B cell (primary cell): ENCODE results near the gene MAVS. TPM values are rescaled to one million over a fixed set of nuclear protein-coding genes. Genes with fewer than 3 reads are reported as not detected.

Source experiments
- ATAC-seq: fragments of 200-7000 bp; cut with Tn5 transposase; one replicate; pipeline ENCODE4 v1.10.0; 2021; ENCODE audit warnings: low read depth, mild to moderate bottlenecking, moderate number of reproducible peaks, moderate library complexity
- CTCF ChIA-PET: fragments of 350-600 bp; sonication (Branson Sonifier 250); formaldehyde crosslinking; loops from one replicate; lab custom pipeline; 2021; ENCODE audit warnings: antibody characterized with exemption, inconsistent platforms; lab: Charles Lee
- POLR2A ChIA-PET: fragments of 350-600 bp; sonication (Branson Sonifier 250); formaldehyde crosslinking; loops from one replicate; lab custom pipeline; 2021; ENCODE audit warnings: antibody characterized with exemption; lab: Charles Lee
- DNase-seq: peaks from one replicate; pipeline ENCODE4 v3.0.0; 2013
- H2AFZ ChIP-seq: 2 replicates; pipeline ENCODE4 v1.6.1; 2012; ENCODE audit warnings: mild to moderate bottlenecking, low read depth, low read length; ENCODE audit not compliant: insufficient read depth, poor library complexity, severe bottlenecking
- H3K27ac ChIP-seq, 2 donors: 1 replicate in 1 of 2; 2 replicates in 1 of 2; pipeline ENCODE4 v1.5.1; 2012 to 2013; ENCODE audit warnings: low read length in 2 of 2, mild to moderate bottlenecking in 2 of 2, moderate library complexity in 1 of 2
- H3K27me3 ChIP-seq, 4 experiments: fragments of 200-600 bp in 1 of 4; sonication (generic) in 1 of 4; replicated peaks in 1 of 4; 1 replicate in 2 of 4; 2 replicates in 2 of 4; pipeline versions ENCODE4 v1.6.1 to v1.7.0; 2013 to 2016; ENCODE audit warnings: low read length in 3 of 4, mild to moderate bottlenecking in 2 of 4, mixed read lengths in 1 of 4, moderate library complexity in 1 of 4; ENCODE audit not compliant: insufficient read depth in 4 of 4, control insufficient read depth in 3 of 4; ENCODE audit errors: control extremely low read depth in 1 of 4
- H3K36me3 ChIP-seq, 2 experiments: replicated peaks in 1 of 2; 1 replicate in 1 of 2; 2 replicates in 1 of 2; pipeline versions ENCODE4 v1.6.1 to v1.7.1; 2013; ENCODE audit warnings: low read length in 1 of 2; ENCODE audit not compliant: insufficient read depth in 2 of 2, control insufficient read depth in 1 of 2; ENCODE audit errors: control extremely low read depth in 1 of 2, extremely low read depth in 1 of 2
- H3K4me1 ChIP-seq, 2 donors: fragments of 200-600 bp in 1 of 2; sonication (generic) in 1 of 2; 1 replicate in 1 of 2; 2 replicates in 1 of 2; pipeline versions ENCODE4 v1.5.1 to v1.6.1; 2013 to 2017; ENCODE audit warnings: low read length in 2 of 2; ENCODE audit not compliant: control insufficient read depth in 2 of 2, insufficient read depth in 2 of 2
- H3K4me2 ChIP-seq: replicated peaks from 2 replicates; pipeline ENCODE3; 2012; ENCODE audit warnings: mild to moderate bottlenecking, low read depth, low read length; ENCODE audit not compliant: poor library complexity, severe bottlenecking
- H3K4me3 ChIP-seq, 5 experiments: fragments of 200-600 bp in 1 of 5; sonication (generic) in 1 of 5; 1 replicate in 3 of 5; 2 replicates in 2 of 5; pipeline versions ENCODE4 v1.5.1 to v1.7.0; 2011 to 2016; ENCODE audit warnings: low read length in 4 of 5, mild to moderate bottlenecking in 4 of 5, low read depth in 2 of 5, control low read depth in 1 of 5, moderate library complexity in 1 of 5; ENCODE audit not compliant: insufficient read depth in 1 of 5; ENCODE audit errors: control extremely low read depth in 1 of 5, extremely low read depth in 1 of 5
- H3K79me2 ChIP-seq: fragments of 200-600 bp; sonication (generic); one replicate; pipeline ENCODE4 v1.6.0; 2016; ENCODE audit warnings: low read length; ENCODE audit not compliant: control insufficient read depth, insufficient read depth
- H3K9ac ChIP-seq: fragments of 200-600 bp; sonication (generic); 2 replicates; pipeline ENCODE4 v1.6.1; 2017; ENCODE audit warnings: mild to moderate bottlenecking, low read length, moderate library complexity
- H3K9me3 ChIP-seq, 3 donors: one replicate each; pipeline versions ENCODE4 v1.6.1 to v1.7.1; 2013; ENCODE audit warnings: low read length in 2 of 3; ENCODE audit not compliant: control insufficient read depth in 2 of 3, insufficient read depth in 1 of 3; ENCODE audit errors: control extremely low read depth in 1 of 3
- H4K20me1 ChIP-seq: 2 replicates; pipeline ENCODE4 v1.6.0; 2012; ENCODE audit warnings: mild to moderate bottlenecking, low read length; ENCODE audit not compliant: insufficient read depth, control insufficient read depth, poor library complexity, severe bottlenecking
- H3K27ac Mint-ChIP-seq: one replicate; pipeline ENCODE4 v1.8.0; 2021; ENCODE audit warnings: mixed read lengths
- H3K27me3 Mint-ChIP-seq: one replicate; pipeline ENCODE4 v1.8.0; 2021; ENCODE audit warnings: mixed read lengths
- H3K4me1 Mint-ChIP-seq: one replicate; pipeline ENCODE4 v1.8.0; 2021; ENCODE audit warnings: mixed read lengths
- H3K4me3 Mint-ChIP-seq: one replicate; pipeline ENCODE4 v1.8.0; 2021; ENCODE audit warnings: mixed read lengths
- H3K9me3 Mint-ChIP-seq: one replicate; pipeline ENCODE4 v1.8.0; 2022; ENCODE audit warnings: mixed read lengths; ENCODE audit not compliant: insufficient read depth
- CTCF ChIP-seq: fragments of 200-600 bp; IDR thresholded peaks from one replicate; pipeline ENCODE4 v1.8.0; 2022; ENCODE audit warnings: antibody characterized with exemption, mild to moderate bottlenecking
- EZH2 ChIP-seq: IDR thresholded peaks from 2 replicates; pipeline ENCODE4 v1.6.1; 2012; ENCODE audit warnings: borderline replicate concordance, low read depth, mild to moderate bottlenecking, moderate library complexity, low read length; ENCODE audit not compliant: insufficient read depth, poor library complexity, severe bottlenecking
- WGBS: methylation state at CpG from one replicate; pipeline ENCODE4 v1.1.5; 2013; ENCODE audit warnings: missing lambda C conversion rate; ENCODE audit not compliant: insufficient coverage; 5-methylcytosine and 5-hydroxymethylcytosine counted together
- intact Hi-C: fragments of 100-400 bp; cut with micrococcal nuclease; formaldehyde crosslinking; loops from one replicate; pipeline ENCODE4 v1.10.0; 2022
- polyA plus RNA-seq: library from polyadenylated mRNA; depleted of rRNA; stranded (reverse); fragments of >200 nt; gene quantifications from 2 replicates; pipeline ENCODE4 v1.2.3, GENCODE V29; 2012
- total RNA-seq, 2 donors: library from RNA; stranded (reverse); fragments of 120-200 nt in 1 of 2; gene quantifications; 1 replicate in 1 of 2; 2 replicates in 1 of 2; pipeline versions ENCODE4 v1.2.3 to v1.2.4, GENCODE V29; 2013 to 2022

MAVS gene
- total and polyA plus RNA-seq, 2 donors (not counting 1 experiment from before 2014, with no cell fraction given) = 17.2 to 52.2 TPM

GRCh38 chr20:3888622-3889488, 42.2 kb downstream of the MAVS start, which contains the start of gene PANK2:
PANK2 (plus strand) TSS chr20:3889387.
- Histone ChIP-seq H3K9ac (peak within 1 kb of the TSS; percentile 78), H3K79me2 (peaks cover 64% of the 10 kb centered on the region), H3K9me3 (no peaks in the 10 kb centered on the region), H3K36me3 (peaks cover 0 to 3% of the 10 kb centered on the region in 2 experiments), H3K4me3 (peak within 1 kb of the TSS; percentile 70 to 90 (median 86)), H3K4me2 (peak within 1 kb of the TSS; percentile 80), H3K27ac (peak within 1 kb of the TSS; percentile 72 to 90), H3K27me3 (no peaks in the 10 kb centered on the region), H2AFZ (peak within 1 kb of the TSS; percentile 90), H4K20me1 (peaks cover 31% of the 10 kb centered on the region), H3K4me1 (peaks cover 44 to 50% of the 10 kb centered on the region in 2 donors)
- ChIA-PET CTCF (interaction anchor here (0.8 to 2.7 kb wide), 4 partner anchors 34 to 196 kb away, joined by 3 to 6 read pairs (median 4); partner anchors contain the start of gene ADISSP), POLR2A (interaction anchor here (0.6 kb wide), 1 partner anchor 255 kb away, joined by 3 read pairs; no protein-coding TSS in a partner anchor)
- peak within 1 kb of the TSS; percentile 97 for H3K27ac Mint-ChIP-seq
- intact Hi-C loops = loop anchor here (1.0 to 2.0 kb wide), 8 partner anchors 18 to 196 kb away; partner anchors contain the start of genes AP5S1, CENPB, MAVS and RNF24
- WGBS = under 1% methylated on average over 68 of the region's 72 CpGs
- TF ChIP-seq EZH2 (no peak), CTCF (peak; percentile 19)
- H3K4me1 Mint-ChIP-seq = peaks cover 54% of the 10 kb centered on the region
- DNase-seq (peak; percentile 97), ATAC-seq (peak; percentile 96)
- peak within 1 kb of the TSS; percentile 97 for H3K4me3 Mint-ChIP-seq
- no peaks in the 10 kb centered on the region for H3K27me3 Mint-ChIP-seq
- no peaks in the 10 kb centered on the region for H3K9me3 Mint-ChIP-seq
